Ishikawa (cell line): ENCODE measurements around the gene RAP1GAP.

ENCODE experiments used
- CEBPB ChIP-seq: IDR thresholded peaks from 2 replicates; pipeline ENCODE4 v1.6.1; 2012
- CREB1 ChIP-seq: IDR thresholded peaks from 2 replicates; pipeline ENCODE4 v1.6.1; 2012; ENCODE audit warnings: low read depth
- EGR1 ChIP-seq: IDR thresholded peaks from 2 replicates; pipeline ENCODE4 v1.6.1; 2012
- FOXM1 ChIP-seq: IDR thresholded peaks from 2 replicates; pipeline ENCODE4 v1.6.1; 2012; ENCODE audit warnings: low read depth, borderline replicate concordance
- MAX ChIP-seq: IDR thresholded peaks from 2 replicates; pipeline ENCODE4 v1.6.1; 2012
- NFIC ChIP-seq: IDR thresholded peaks from 2 replicates; pipeline ENCODE4 v1.6.1; 2012
- RAD21 ChIP-seq: IDR thresholded peaks from 2 replicates; pipeline ENCODE4 v1.6.1; 2012; ENCODE audit warnings: low read depth
- TAF1 ChIP-seq: IDR thresholded peaks from 2 replicates; pipeline ENCODE4 v1.6.1; 2012; ENCODE audit warnings: low read depth, mild to moderate bottlenecking
- TCF12 ChIP-seq: IDR thresholded peaks from 2 replicates; pipeline ENCODE4 v1.6.1; 2012; ENCODE audit warnings: low read depth
- TEAD4 ChIP-seq: IDR thresholded peaks from 2 replicates; pipeline ENCODE4 v1.6.1; 2012
- USF1 ChIP-seq: IDR thresholded peaks from 2 replicates; pipeline ENCODE4 v1.6.1; 2012
- YY1 ChIP-seq: IDR thresholded peaks from 2 replicates; pipeline ENCODE4 v1.6.1; 2012; ENCODE audit warnings: low read depth
- ZBTB7A ChIP-seq: IDR thresholded peaks from 2 replicates; pipeline ENCODE4 v1.6.1; 2012; ENCODE audit warnings: low read depth
- TF ChIP-seq, protein P1 (sequence below): IDR thresholded peaks from 2 replicates; pipeline ENCODE4 v1.6.1; 2012; ENCODE audit warnings: low read depth, mild to moderate bottlenecking

RAP1GAP gene

DNA sequence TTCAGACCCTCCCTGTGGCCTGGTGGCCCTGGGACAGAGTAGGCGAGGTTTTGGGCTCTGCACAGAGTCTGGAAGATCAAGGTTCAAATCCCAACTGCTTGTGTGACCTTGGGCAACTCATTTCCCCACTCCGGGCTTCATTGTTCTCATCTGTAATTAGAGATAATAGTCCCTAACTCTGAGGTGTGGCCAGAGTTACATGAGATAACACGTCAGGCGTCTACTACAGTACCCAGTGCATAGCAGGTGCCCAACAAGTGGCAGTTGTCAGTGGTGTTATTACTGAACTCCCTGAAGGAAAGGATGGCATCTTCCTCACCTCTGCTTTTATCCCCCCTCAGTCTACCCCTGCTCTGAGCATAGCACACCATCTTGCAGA, 20.8 kb downstream of the RAP1GAP start:
- TF ChIP-seq TAF1: no peak

DNA sequence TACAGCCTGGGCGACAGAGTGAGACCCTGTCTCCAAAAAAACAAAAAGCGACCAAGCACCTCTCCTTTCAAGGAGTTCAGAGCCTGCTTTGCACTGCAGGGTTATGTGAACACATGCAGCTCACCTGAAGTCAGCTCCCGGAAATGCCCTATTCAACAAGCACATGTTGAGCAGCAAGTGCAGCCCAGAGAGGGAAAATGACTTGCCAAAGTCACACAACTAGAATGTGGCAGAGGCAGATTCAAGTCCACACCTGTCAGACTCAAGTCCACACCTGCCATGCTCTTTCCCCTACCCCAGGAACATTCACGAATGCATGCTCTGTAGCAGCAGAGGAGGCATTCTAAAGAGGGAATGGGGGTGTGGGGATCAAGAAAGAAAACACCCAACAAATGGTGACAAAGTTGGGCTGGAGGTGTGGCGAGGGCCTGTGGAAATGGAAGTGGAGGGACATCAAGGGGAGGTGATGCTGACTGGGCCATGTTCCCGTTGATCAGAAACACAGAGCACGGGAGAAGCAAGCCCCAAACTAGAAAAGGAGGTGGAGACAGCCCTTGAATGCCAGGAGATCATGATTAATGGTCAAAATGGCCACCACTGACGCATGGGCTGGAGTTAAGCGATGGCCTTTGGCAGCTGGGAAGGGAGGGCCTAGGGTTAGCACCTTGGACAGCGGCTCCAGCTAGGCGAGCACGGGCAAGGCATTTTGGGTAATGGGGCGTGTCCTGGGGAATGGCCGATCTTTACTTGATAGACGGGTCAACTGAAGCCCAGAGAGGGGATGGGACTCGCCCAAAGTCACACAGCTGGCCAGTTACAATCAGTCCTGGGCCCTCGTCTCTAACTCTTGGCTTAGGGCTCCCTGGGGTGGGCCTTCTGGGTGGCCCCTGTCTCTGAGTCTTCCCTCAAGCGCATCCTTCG, 21.5 kb downstream of the RAP1GAP start:
- TF ChIP-seq CREB1: no peak
- no peak for TF ChIP-seq USF1
- TF ChIP-seq ZBTB7A: no peak
- peak; percentile 77 for TF ChIP-seq MAX
- peak; percentile 93 for TF ChIP-seq YY1
- 0 out of 2 replicates have a peak, but pooled peaks have one; percentile 8 for TF ChIP-seq TEAD4
- TF ChIP-seq EGR1: no peak
- TF ChIP-seq, protein P1, sequence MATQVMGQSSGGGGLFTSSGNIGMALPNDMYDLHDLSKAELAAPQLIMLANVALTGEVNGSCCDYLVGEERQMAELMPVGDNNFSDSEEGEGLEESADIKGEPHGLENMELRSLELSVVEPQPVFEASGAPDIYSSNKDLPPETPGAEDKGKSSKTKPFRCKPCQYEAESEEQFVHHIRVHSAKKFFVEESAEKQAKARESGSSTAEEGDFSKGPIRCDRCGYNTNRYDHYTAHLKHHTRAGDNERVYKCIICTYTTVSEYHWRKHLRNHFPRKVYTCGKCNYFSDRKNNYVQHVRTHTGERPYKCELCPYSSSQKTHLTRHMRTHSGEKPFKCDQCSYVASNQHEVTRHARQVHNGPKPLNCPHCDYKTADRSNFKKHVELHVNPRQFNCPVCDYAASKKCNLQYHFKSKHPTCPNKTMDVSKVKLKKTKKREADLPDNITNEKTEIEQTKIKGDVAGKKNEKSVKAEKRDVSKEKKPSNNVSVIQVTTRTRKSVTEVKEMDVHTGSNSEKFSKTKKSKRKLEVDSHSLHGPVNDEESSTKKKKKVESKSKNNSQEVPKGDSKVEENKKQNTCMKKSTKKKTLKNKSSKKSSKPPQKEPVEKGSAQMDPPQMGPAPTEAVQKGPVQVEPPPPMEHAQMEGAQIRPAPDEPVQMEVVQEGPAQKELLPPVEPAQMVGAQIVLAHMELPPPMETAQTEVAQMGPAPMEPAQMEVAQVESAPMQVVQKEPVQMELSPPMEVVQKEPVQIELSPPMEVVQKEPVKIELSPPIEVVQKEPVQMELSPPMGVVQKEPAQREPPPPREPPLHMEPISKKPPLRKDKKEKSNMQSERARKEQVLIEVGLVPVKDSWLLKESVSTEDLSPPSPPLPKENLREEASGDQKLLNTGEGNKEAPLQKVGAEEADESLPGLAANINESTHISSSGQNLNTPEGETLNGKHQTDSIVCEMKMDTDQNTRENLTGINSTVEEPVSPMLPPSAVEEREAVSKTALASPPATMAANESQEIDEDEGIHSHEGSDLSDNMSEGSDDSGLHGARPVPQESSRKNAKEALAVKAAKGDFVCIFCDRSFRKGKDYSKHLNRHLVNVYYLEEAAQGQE: peak; percentile 100

DNA sequence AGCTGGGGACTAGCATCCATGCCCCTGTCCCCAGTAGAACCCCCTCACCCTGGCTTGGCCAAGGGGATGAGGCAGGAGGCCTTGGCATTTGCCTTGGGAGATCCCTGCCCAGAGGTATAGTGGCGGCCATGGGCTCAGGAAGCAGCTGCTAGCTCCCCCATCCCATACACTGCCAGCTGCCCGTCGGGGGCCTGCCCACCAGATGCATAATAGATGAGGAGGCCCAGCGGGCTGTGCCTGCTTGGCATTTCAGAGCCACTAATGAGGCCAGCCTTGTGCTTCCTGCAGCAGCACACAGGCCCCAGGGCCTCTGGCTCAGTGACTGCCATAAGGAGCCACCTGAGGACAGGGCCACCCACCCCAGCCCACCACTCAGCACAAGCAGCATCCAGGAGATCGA, 23.6 kb downstream of the RAP1GAP start:
- TF ChIP-seq CEBPB (no peak), CREB1 (no peak), YY1 (no peak), TEAD4 (no peak), USF1 (no peak), MAX (no peak), NFIC (no peak), FOXM1 (no peak), TCF12 (no peak), ZBTB7A (no peak), EGR1 (no peak), TAF1 (no peak)
- TF ChIP-seq, protein P1: no peak

DNA sequence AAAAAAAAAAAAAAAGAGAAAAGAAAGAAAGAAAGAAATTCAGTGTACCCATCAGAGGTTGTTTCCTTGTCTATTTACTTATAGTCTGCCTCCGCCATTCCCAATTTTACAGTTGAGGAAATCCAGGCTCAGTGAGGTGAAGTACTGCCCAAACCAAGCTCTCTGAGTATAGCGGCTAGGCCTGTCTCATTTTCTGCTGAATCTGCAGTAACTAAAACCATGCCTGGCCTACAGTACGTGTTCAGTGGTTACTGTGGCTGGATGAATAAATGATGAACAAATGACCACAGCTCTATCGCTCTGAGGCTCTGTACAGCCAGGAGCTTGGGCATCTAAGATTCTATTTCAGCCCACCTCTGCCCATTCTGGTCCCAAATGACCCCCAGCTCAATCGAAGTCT, 24.3 kb downstream of the RAP1GAP start:
- TF ChIP-seq, protein P1: no peak
- no peak for TF ChIP-seq ZBTB7A
- TF ChIP-seq CREB1: no peak
- no peak for TF ChIP-seq USF1
- no peak for TF ChIP-seq TCF12
- TF ChIP-seq MAX: no peak

GRCh38 chr1:21644348-21644747, 24.8 kb downstream of the RAP1GAP start:
- TF ChIP-seq MAX (no peak), TCF12 (no peak), ZBTB7A (no peak), USF1 (no peak), TEAD4 (no peak), EGR1 (no peak), RAD21 (no peak), CREB1 (no peak), TAF1 (no peak)
- TF ChIP-seq, protein P1: no peak
